T-cell (primary cell): ENCODE results near the gene TRIM10. TPM values are rescaled to one million over a fixed set of nuclear protein-coding genes. Genes with fewer than 3 reads are reported as not detected.

Experiments
- ATAC-seq, 4 experiments: fragments of 200-7000 bp in 3 of 4; fragments of 150-1000 bp in 1 of 4; cut with Tn5 transposase; replicated peaks in 1 of 4; 1 replicate in 3 of 4; 2 replicates in 1 of 4; pipeline ENCODE4 v1.10.0; 2021; ENCODE audit warnings: moderate library complexity in 3 of 4, mild to moderate bottlenecking in 2 of 4, moderate number of reproducible peaks in 1 of 4
- CTCF ChIA-PET, 2 donors: fragments of 300-600 bp; sonication (Branson Sonifier 250); formaldehyde crosslinking; loops; one replicate each; lab custom pipeline; 2022; ENCODE audit warnings: antibody characterized with exemption in 2 of 2; lab: Charles Lee
- POLR2A ChIA-PET, 2 donors: fragments of 300-600 bp; sonication (Branson Sonifier 250); formaldehyde crosslinking; loops; one replicate each; lab custom pipeline; 2022; ENCODE audit warnings: antibody characterized with exemption in 2 of 2; lab: Charles Lee
- DNase-seq, 35 experiments: peaks; one replicate each; pipeline versions ENCODE4 v3.0.0 to v3.0.0-alpha.2; 2013 to 2023
- H3K27ac ChIP-seq: one replicate; pipeline ENCODE4 v1.5.1; 2013; ENCODE audit warnings: low read length
- H3K27me3 ChIP-seq, 2 experiments: replicated peaks in 1 of 2; 1 replicate in 1 of 2; 2 replicates in 1 of 2; pipeline versions ENCODE4 v1.6.1 to v1.7.0; 2013; ENCODE audit warnings: low read length in 1 of 2, mixed read lengths in 1 of 2; ENCODE audit not compliant: control insufficient read depth in 2 of 2, insufficient read depth in 2 of 2; ENCODE audit errors: extremely low read depth in 1 of 2
- H3K36me3 ChIP-seq, 2 donors: 1 replicate in 1 of 2; 2 replicates in 1 of 2; pipeline versions ENCODE4 v1.6.1 to v1.7.0; 2013; ENCODE audit warnings: low read length in 1 of 2; ENCODE audit not compliant: control insufficient read depth in 2 of 2, insufficient read depth in 1 of 2; ENCODE audit errors: extremely low read depth in 1 of 2
- H3K4me1 ChIP-seq, 2 experiments: 1 replicate in 1 of 2; 2 replicates in 1 of 2; pipeline versions ENCODE4 v1.6.1 to v1.7.0; 2013; ENCODE audit warnings: low read length in 2 of 2, mixed read lengths in 1 of 2; ENCODE audit not compliant: insufficient read depth in 2 of 2, control insufficient read depth in 1 of 2; ENCODE audit errors: extremely low read depth in 1 of 2
- H3K4me3 ChIP-seq, 2 donors: 1 replicate in 1 of 2; 2 replicates in 1 of 2; pipeline versions ENCODE4 v1.5.1 to v1.7.0; 2013; ENCODE audit warnings: mild to moderate bottlenecking in 2 of 2, low read length in 1 of 2, moderate library complexity in 1 of 2; ENCODE audit not compliant: control insufficient read depth in 1 of 2; ENCODE audit errors: extremely low read depth in 1 of 2
- H3K9me3 ChIP-seq: 2 replicates; pipeline ENCODE4 v1.7.0; 2013
- H3K27ac Mint-ChIP-seq, 2 donors: one replicate each; pipeline ENCODE4 v1.8.0; 2020 to 2021; ENCODE audit warnings: mild to moderate bottlenecking in 2 of 2, mixed read lengths in 2 of 2
- H3K27me3 Mint-ChIP-seq, 2 donors: one replicate each; pipeline ENCODE4 v1.8.0; 2021 to 2022; ENCODE audit warnings: mixed read lengths in 2 of 2
- H3K36me3 Mint-ChIP-seq: one replicate; pipeline ENCODE4 v1.8.0; 2021; ENCODE audit warnings: mixed read lengths
- H3K4me1 Mint-ChIP-seq, 3 donors: one replicate each; pipeline ENCODE4 v1.8.0; 2020 to 2022; ENCODE audit warnings: mixed read lengths in 3 of 3, mild to moderate bottlenecking in 1 of 3
- H3K4me3 Mint-ChIP-seq, 3 donors: one replicate each; pipeline ENCODE4 v1.8.0; 2020 to 2022; ENCODE audit warnings: mild to moderate bottlenecking in 3 of 3, mixed read lengths in 3 of 3, moderate library complexity in 3 of 3
- H3K9me3 Mint-ChIP-seq, 3 donors: one replicate each; pipeline ENCODE4 v1.8.0; 2020 to 2022; ENCODE audit warnings: mixed read lengths in 3 of 3
- WGBS: methylation state at CpG from one replicate; pipeline ENCODE4 v1.1.5; 2013; ENCODE audit warnings: missing lambda C conversion rate; ENCODE audit not compliant: insufficient coverage; 5-methylcytosine and 5-hydroxymethylcytosine counted together
- total RNA-seq, 35 experiments: library from RNA in 6 of 35; stranded (reverse) in 6 of 35; fragments of 120-200 nt in 1 of 35; gene quantifications; one replicate each; pipeline versions ENCODE4 v1.2.1 to v1.2.4 and lab custom pipeline; 2013 to 2026

TRIM10 gene
- total RNA-seq, 5 donors from 2014 or later (not counting 1 experiment from before 2014, with no cell fraction given), result not detected

DNA sequence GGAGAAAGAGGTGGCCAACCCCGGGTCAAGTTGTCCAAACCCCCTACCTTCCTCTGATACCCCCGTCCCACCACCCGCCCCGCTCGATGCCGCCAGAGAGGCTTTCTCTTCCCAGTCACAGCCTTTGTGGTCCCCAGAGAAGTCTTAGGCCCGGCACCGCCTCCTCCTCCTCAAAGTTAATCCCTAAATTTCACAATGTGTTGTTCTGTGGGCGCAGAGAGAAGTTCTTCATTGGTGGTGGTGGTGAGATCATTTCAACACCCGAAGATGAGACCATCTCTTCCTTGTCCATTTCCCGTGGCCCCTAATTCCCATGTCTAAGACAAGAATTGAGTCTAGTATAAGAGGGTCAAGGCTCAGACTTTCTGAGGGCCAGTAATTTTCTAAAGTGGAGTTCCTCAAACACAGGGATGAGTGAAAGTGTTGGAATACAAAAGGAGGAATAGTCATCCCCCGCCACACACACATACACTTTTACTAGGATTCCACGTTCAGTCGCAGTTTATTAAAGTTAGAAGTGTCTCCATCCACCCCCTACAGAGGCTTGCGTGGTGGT, 58.5 kb downstream of the TRIM10 start:
- Histone ChIP-seq H3K27ac (peak overlapping the region; percentile 21), H3K27me3 (peaks cover 17 to 50% of the 10 kb centered on the region in 2 experiments), H3K36me3 (no peaks in the 10 kb centered on the region), H3K4me1 (peaks cover 37 to 45% of the 10 kb centered on the region in 2 experiments), H3K9me3 (no peaks in the 10 kb centered on the region), H3K4me3 (peak overlapping the region in 1 of 2 donors; percentile 39)
- H3K27me3 Mint-ChIP-seq, result peaks cover 21 to 46% of the 10 kb centered on the region in 2 donors
- ATAC-seq (peak; percentile 18 to 29 (median 22)), DNase-seq (peak in 2 of 35 experiments; percentile 12 to 19)
- H3K27ac Mint-ChIP-seq, result peak overlapping the region; percentile 63 to 77
- POLR2A ChIA-PET, result no interaction called here
- H3K9me3 Mint-ChIP-seq, result no peaks in the 10 kb centered on the region
- CTCF ChIA-PET, result interaction anchor here in 1 of 2 donors (0.7 to 3.5 kb wide), 8 partner anchors 8 to 68 kb away, joined by 3 to 115 read pairs (median 8); no protein-coding TSS in a partner anchor
- WGBS, result 60% methylated on average over 1 of the region's 15 CpGs
- no peaks in the 10 kb centered on the region for H3K36me3 Mint-ChIP-seq
- peaks cover 46 to 55% (median 48%) of the 10 kb centered on the region in 3 donors for H3K4me1 Mint-ChIP-seq
- H3K4me3 Mint-ChIP-seq, result peak overlapping the region; percentile 82 to 86 (median 84)

Other genes starting within 250 kb of the TRIM10 start
- gene HLA-A, start 218.7 kb downstream of the TRIM10 start, total RNA-seq, result 1,000 to 10,000 TPM; 1,578 to 2,596 (median 2,172) TPM
- 10 to 100 TPM; 28.7 to 43.5 (median 36.5) TPM for gene POLR1H, start 99.9 kb downstream of the TRIM10 start, total RNA-seq
- 10 to 100 TPM; 47.2 to 61.4 (median 55.6) TPM for gene PPP1R11, start 94.0 kb downstream of the TRIM10 start, total RNA-seq
- not detected for gene RNF39, start 85.4 kb downstream of the TRIM10 start, total RNA-seq
- gene TRIM31, start 48.1 kb downstream of the TRIM10 start, total RNA-seq, result under 1 TPM in 1 of 5 donors, not detected in 4; 0.44 TPM
- gene TRIM40, start 25.1 kb downstream of the TRIM10 start, total RNA-seq, result not detected
- not detected for gene TRIM15, start 2.3 kb upstream of the TRIM10 start, total RNA-seq
- gene TRIM26, start 52.2 kb upstream of the TRIM10 start, total RNA-seq, result 10 to 100 TPM; 46.4 to 57.4 (median 54.1) TPM
- 10 to 100 TPM; 25.1 to 50.6 (median 29.5) TPM for gene TRIM39, start 165.7 kb upstream of the TRIM10 start, total RNA-seq
- 10 to 100 TPM; 38.4 to 64.6 (median 56.7) TPM for gene RPP21, start 183.9 kb upstream of the TRIM10 start, total RNA-seq